GM12873 (cell line): ENCODE measurements around the gene MMRN2.

Experiments used
- CTCF ChIP-seq: IDR thresholded peaks from 2 replicates; pipeline ENCODE4 v1.5.1; 2012; ENCODE audit warnings: low read depth, mild to moderate bottlenecking, moderate library complexity, low read length, control low read depth; ENCODE audit not compliant: insufficient read depth; ENCODE audit errors: missing control alignments

MMRN2 gene

GRCh38 chr10:86936661-86937501, 20.5 kb downstream of the MMRN2 start:
- TF ChIP-seq CTCF: no peak

GRCh38 chr10:86932674-86933073, 24.7 kb downstream of the MMRN2 start:
- TF ChIP-seq CTCF: no peak

- TF ChIP-seq CTCF: no peak
Observed at GRCh38 chr10:86931872-86932271, 25.5 kb downstream of the MMRN2 start.

- no peak for TF ChIP-seq CTCF
Observed at GRCh38 chr10:86929468-86930380, 27.7 kb downstream of the MMRN2 start.

- no peak for TF ChIP-seq CTCF
Observed at GRCh38 chr10:86922553-86922961, 34.9 kb downstream of the MMRN2 start.

GRCh38 chr10:86918022-86918471, 39.4 kb downstream of the MMRN2 start:
- TF ChIP-seq CTCF: no peak

GRCh38 chr10:86914734-86915133, 42.7 kb downstream of the MMRN2 start:
- TF ChIP-seq CTCF: no peak
